ENCODE measurements around the gene CAV1. TPM values are rescaled to one million over a fixed set of nuclear protein-coding genes. Genes with fewer than 3 reads are reported as not detected.
A peak's percentile ranks its signal among the peaks of the same experiment; 100 is the strongest.

Gene CAV1
- total RNA-seq, 8 experiments from 2014 or later: 1.9 to 113 (median 9.0) TPM

DNA sequence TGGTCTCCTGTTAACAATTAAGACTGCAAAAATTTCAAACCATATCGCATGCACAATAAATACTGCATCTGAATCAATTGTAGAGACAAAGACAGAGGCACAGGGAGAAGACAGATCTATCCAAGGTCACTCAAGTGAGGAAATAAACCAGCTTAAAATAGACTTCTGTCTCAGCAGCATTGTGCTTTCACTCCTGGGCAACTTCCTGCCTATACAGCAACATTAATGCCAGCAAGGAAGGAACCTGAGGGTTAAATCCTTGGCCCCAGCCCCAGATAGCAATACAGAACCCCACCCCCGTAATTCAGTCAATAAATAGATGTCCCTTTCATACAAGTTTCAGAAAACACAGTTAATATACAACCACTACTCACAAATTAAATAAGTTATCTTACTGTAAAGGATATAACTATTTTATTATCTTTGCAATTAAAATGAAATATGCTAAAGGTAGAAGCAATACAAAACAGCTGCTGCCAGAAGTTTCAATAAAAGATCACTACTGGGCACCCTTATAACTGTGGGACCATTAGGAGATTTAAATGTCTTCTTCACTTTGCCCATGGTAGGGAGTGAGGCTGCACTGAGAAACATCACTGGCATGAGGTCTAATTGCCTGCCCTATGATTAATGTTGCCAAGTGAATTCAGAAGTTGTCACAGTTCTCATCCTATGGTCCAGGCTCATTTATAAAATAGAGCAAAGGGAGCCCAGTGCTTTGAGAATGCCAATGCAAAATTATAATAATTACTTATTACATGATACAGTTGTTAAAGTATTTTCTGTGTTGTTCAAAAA is 49.4 kb downstream of the CAV1 start:
- Histone ChIP-seq H3K27ac (no peak overlapping the region), H3K4me3 (no peak overlapping the region), H3K4me1 (replicated peaks in 1 of 2) (no peaks in the 10 kb centered on the region)
- WGBS, 10 experiments: 40 to 100% (median 85%) methylated on average over 1 to 2 of the region's 2 CpGs; no CpG with 5 or more reads in 2 of the 10 experiments
- in situ Hi-C loops (cut with MboI; ENCODE audit: low pct_unique_long_range_greater_than_20kb in 2 of 9, low sequenced_read_pairs in 9 of 9, unreplicated experiment in 9 of 9): no loop called here
- peak in 1 of 8 experiments; percentile 37 for ATAC-seq (replicated peaks in 6 of 8)

GRCh38 chr7:116575853-116576252 is 51.0 kb downstream of the CAV1 start:
- in situ Hi-C loops (cut with MboI; ENCODE audit: low pct_unique_long_range_greater_than_20kb in 2 of 9, low sequenced_read_pairs in 9 of 9, unreplicated experiment in 9 of 9): loop anchor here in 7 of 9 experiments (25.0 kb wide), 2 partner anchors 236 to 314 kb away; no protein-coding TSS in a partner anchor
- ATAC-seq (replicated peaks in 6 of 8): no peak
- 86 to 100% (median 100%) methylated on average over 1 of the region's 1 CpG; no CpG with 5 or more reads in 2 of the 10 experiments for WGBS, 10 experiments
- Histone ChIP-seq H3K4me3 (no peak overlapping the region), H3K27ac (no peak overlapping the region), H3K4me1 (replicated peaks in 1 of 2) (no peaks in the 10 kb centered on the region)

GRCh38 chr7:116576350-116577319 is 51.8 kb downstream of the CAV1 start:
- Histone ChIP-seq H3K27ac (no peak overlapping the region), H3K4me3 (no peak overlapping the region), H3K4me1 (replicated peaks in 1 of 2) (no peaks in the 10 kb centered on the region)
- ATAC-seq (replicated peaks in 6 of 8): peak in 7 of 8 experiments; percentile 32 to 77 (median 57)
- whole genome bisulfite sequencing, 10 experiments: 55 to 100% (median 89%) methylated on average over 2 to 7 of the region's 7 CpGs; no CpG with 5 or more reads in 1 of the 10 experiments
- in situ Hi-C loops (cut with MboI; ENCODE audit: low pct_unique_long_range_greater_than_20kb in 2 of 9, low sequenced_read_pairs in 9 of 9, unreplicated experiment in 9 of 9): loop anchor here in 7 of 9 experiments (25.0 kb wide), 2 partner anchors 236 to 314 kb away; no protein-coding TSS in a partner anchor

DNA sequence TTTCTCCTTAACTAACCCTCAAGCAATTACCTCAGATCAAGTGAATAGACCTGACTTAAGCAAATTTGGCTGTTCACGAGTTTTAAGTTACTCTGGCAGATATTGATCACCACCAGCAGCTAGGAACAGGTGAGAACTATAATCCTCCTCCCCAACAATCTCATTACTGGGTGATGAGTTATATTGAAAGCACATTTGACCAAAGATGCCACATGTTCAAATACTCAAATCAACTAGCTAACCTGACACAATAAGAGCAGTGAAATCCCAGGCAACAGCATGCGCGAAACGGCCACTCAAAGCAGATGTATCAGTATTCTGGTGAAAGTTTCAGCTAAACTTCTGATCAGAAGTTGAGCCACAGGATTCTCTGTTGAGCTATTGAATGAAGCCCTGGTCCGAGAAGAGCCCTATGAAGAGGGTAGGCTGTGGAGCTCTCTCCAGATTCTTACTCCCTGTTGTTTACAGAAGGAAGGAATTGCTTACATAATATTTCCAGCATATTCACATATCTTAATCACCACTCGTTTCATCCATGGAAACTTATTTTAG is 52.6 kb downstream of the CAV1 start:
- Histone ChIP-seq H3K4me3 (no peak overlapping the region), H3K27ac (no peak overlapping the region), H3K4me1 (replicated peaks in 1 of 2) (no peaks in the 10 kb centered on the region)
- in situ Hi-C loops (cut with MboI; ENCODE audit: low pct_unique_long_range_greater_than_20kb in 2 of 9, low sequenced_read_pairs in 9 of 9, unreplicated experiment in 9 of 9): loop anchor here in 7 of 9 experiments (25.0 kb wide), 2 partner anchors 235 to 315 kb away; no protein-coding TSS in a partner anchor
- peak in 3 of 8 experiments; percentile 73 to 99 (median 83) for ATAC-seq (replicated peaks in 6 of 8)
- 0 to 82% (median 64%) methylated on average over 1 to 6 of the region's 6 CpGs; no CpG with 5 or more reads in 1 of the 10 experiments for WGBS, 10 experiments

GRCh38 chr7:116578526-116578925 is 53.7 kb downstream of the CAV1 start:
- H3K27ac ChIP-seq: no peak overlapping the region
- no peak for ATAC-seq (replicated peaks in 6 of 8)
- 90 to 100% (median 100%) methylated on average over 1 to 3 of the region's 3 CpGs; no CpG with 5 or more reads in 2 of the 10 experiments for WGBS, 10 experiments
- H3K4me3 ChIP-seq: no peak overlapping the region
- no peaks in the 10 kb centered on the region for H3K4me1 ChIP-seq (replicated peaks in 1 of 2)
- in situ Hi-C loops (cut with MboI; ENCODE audit: low pct_unique_long_range_greater_than_20kb in 2 of 9, low sequenced_read_pairs in 9 of 9, unreplicated experiment in 9 of 9): loop anchor here in 7 of 9 experiments (25.0 kb wide), 2 partner anchors 234 to 316 kb away; no protein-coding TSS in a partner anchor

GRCh38 chr7:116579322-116579721 is 54.5 kb downstream of the CAV1 start:
- in situ Hi-C loops (cut with MboI; ENCODE audit: low pct_unique_long_range_greater_than_20kb in 2 of 9, low sequenced_read_pairs in 9 of 9, unreplicated experiment in 9 of 9): loop anchor here in 7 of 9 experiments (25.0 kb wide), 2 partner anchors 233 to 317 kb away; no protein-coding TSS in a partner anchor
- Histone ChIP-seq H3K27ac (no peak overlapping the region), H3K4me3 (no peak overlapping the region), H3K4me1 (replicated peaks in 1 of 2) (no peaks in the 10 kb centered on the region)
- ATAC-seq (replicated peaks in 6 of 8): no peak
- 83 to 100% (median 100%) methylated on average over 1 of the region's 1 CpG; no CpG with 5 or more reads in 3 of the 10 experiments for WGBS, 10 experiments

DNA sequence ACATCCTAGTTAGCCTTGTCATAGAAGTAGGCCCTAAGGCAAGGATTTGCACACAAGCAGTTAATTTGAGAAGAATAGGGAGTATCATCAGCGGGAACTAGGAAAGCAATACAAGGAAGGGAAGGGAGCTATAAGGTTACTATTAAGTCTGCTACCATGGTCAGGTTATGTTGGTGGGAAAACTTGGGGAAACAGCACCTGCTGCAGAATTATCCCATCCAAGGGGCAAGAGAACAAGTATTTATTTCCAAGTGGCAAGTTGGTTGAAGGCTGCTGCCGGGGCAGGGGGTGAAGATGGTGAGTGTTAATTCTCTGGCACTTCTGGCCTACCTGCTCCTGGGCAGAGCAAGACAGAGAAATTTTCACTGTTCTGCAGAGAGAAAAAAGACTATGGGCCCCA is 55.0 kb downstream of the CAV1 start:
- in situ Hi-C loops (cut with MboI; ENCODE audit: low pct_unique_long_range_greater_than_20kb in 2 of 9, low sequenced_read_pairs in 9 of 9, unreplicated experiment in 9 of 9): loop anchor here in 8 of 9 experiments (10.0 to 25.0 kb wide), 3 partner anchors 232 to 325 kb away; no protein-coding TSS in a partner anchor
- Histone ChIP-seq H3K4me3 (no peak overlapping the region), H3K4me1 (replicated peaks in 1 of 2) (no peaks in the 10 kb centered on the region), H3K27ac (no peak overlapping the region)
- no peak for ATAC-seq (replicated peaks in 6 of 8)
- WGBS, 10 experiments: 83 to 100% (median 100%) methylated on average over 1 to 2 of the region's 2 CpGs; no CpG with 5 or more reads in 5 of the 10 experiments

DNA sequence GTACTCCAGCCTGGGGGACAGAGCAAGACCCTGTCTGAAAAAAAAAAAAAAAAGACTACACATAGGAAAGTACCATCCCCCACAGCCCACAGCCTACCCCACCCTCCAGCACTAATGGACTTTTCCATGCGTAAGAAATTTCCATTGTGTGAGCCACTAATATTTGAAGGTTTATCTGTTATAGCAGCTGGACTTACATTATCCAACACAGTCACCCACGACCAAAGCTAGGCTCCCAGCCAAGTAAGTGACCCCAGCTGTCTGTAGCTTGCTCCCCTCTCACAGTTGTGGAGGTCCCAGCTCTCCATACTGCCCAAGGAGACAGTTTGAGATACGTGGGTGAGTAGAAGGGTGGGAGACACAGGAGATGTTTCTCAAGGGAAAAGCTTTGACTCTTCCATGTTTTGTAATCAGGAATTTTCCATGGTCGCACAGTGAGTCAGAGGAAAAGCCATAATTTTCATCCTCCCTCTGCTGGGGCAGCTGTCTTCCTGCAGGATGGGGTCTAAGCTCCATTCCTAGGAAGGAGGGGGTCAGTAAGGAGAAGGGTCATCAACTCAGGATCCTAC is 57.4 kb downstream of the CAV1 start:
- Histone ChIP-seq H3K4me3 (no peak overlapping the region), H3K4me1 (replicated peaks in 1 of 2) (no peaks in the 10 kb centered on the region), H3K27ac (no peak overlapping the region)
- in situ Hi-C loops (cut with MboI; ENCODE audit: low pct_unique_long_range_greater_than_20kb in 2 of 9, low sequenced_read_pairs in 9 of 9, unreplicated experiment in 9 of 9): loop anchor here in 8 of 9 experiments (10.0 to 25.0 kb wide), 3 partner anchors 230 to 327 kb away; no protein-coding TSS in a partner anchor
- peak in 2 of 8 experiments; percentile 9 to 16 for ATAC-seq (replicated peaks in 6 of 8)
- 0 to 100% (median 80%) methylated on average over 1 to 4 of the region's 4 CpGs; no CpG with 5 or more reads in 3 of the 10 experiments for WGBS, 10 experiments

DNA sequence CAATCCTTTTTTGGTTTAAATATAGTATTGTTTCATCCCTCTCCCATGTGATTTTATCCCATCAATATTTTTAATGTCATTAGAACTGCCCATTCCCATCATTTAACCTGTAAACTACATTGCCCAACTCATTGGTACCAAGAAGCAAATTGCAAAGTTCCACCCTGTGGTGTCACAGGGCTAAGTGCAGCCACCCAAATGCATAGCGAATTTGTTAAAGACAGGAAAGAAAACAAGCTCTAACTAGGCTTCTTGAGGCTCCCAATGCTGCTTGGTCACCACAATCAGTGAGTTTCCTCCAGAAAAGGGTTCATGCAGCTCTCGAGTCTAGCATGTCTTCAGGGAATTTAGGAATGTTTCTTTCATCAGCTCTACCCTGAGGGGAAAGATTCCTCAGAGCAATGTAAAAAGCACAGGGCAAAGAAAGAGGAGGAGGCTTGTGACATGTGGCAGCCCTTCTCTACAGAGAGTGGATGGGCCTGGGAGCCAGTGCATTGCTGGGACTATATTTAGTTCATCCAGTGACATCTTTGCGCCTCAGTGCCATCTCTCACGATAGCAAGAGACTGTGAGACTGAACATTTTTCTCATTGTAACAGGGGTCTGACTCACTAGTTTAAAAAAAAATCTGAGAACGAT is 58.1 kb downstream of the CAV1 start:
- 7 to 100% (median 63%) methylated on average over 1 to 5 of the region's 5 CpGs for WGBS, 10 experiments
- H3K27ac ChIP-seq: no peak overlapping the region
- peak in 7 of 8 experiments; percentile 37 to 92 (median 78) for ATAC-seq (replicated peaks in 6 of 8)
- H3K4me1 ChIP-seq (replicated peaks in 1 of 2): peaks cover 0 to under 1% of the 10 kb centered on the region in 2 donors
- no peak overlapping the region for H3K4me3 ChIP-seq
- in situ Hi-C loops (cut with MboI; ENCODE audit: low pct_unique_long_range_greater_than_20kb in 2 of 9, low sequenced_read_pairs in 9 of 9, unreplicated experiment in 9 of 9): loop anchor here in 8 of 9 experiments (10.0 to 25.0 kb wide), 3 partner anchors 229 to 328 kb away; no protein-coding TSS in a partner anchor

DNA sequence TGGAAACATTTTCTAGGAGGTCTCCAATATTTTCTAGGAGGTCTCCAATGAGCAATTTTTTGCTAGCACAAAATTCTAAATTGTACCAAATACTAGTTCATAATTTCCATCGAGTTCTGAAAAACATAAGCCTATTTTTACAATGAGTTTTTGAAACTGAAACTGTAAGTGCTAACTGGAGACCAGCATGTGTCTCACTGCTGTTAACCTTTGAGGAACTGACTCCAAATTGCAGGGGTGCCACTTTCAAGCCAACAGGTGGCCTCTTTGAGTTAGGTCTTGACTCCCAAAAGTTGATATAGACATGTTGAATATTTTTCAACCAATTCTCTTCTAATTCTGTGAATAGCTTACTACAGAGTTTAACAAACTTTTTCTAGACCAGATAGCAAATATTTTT is 58.8 kb downstream of the CAV1 start:
- WGBS, 10 experiments: 0 to 100% (median 80%) methylated on average over 1 of the region's 1 CpG; no CpG with 5 or more reads in 1 of the 10 experiments
- Histone ChIP-seq H3K27ac (no peak overlapping the region), H3K4me3 (no peak overlapping the region), H3K4me1 (replicated peaks in 1 of 2) (peaks cover 5 to 7% of the 10 kb centered on the region in 2 donors)
- ATAC-seq (replicated peaks in 6 of 8): no peak
- in situ Hi-C loops (cut with MboI; ENCODE audit: low pct_unique_long_range_greater_than_20kb in 2 of 9, low sequenced_read_pairs in 9 of 9, unreplicated experiment in 9 of 9): loop anchor here in 8 of 9 experiments (10.0 to 25.0 kb wide), 3 partner anchors 229 to 329 kb away; no protein-coding TSS in a partner anchor

- 0 to 100% (median 71%) methylated on average over 1 of the region's 1 CpG; no CpG with 5 or more reads in 2 of the 10 experiments for WGBS, 10 experiments
- Histone ChIP-seq H3K4me3 (no peak overlapping the region), H3K27ac (no peak overlapping the region), H3K4me1 (replicated peaks in 1 of 2) (peaks cover 5 to 9% of the 10 kb centered on the region in 2 donors)
- in situ Hi-C loops (cut with MboI; ENCODE audit: low pct_unique_long_range_greater_than_20kb in 2 of 9, low sequenced_read_pairs in 9 of 9, unreplicated experiment in 9 of 9): loop anchor here in 8 of 9 experiments (10.0 to 25.0 kb wide), 3 partner anchors 228 to 330 kb away; no protein-coding TSS in a partner anchor
- ATAC-seq (replicated peaks in 6 of 8): no peak
Measured at GRCh38 chr7:116584721-116585120, 59.9 kb downstream of the CAV1 start.
